Thyroid gland (tissue), 4 donors: ENCODE results near the gene COL8A2. TPM values are rescaled to one million over a fixed set of nuclear protein-coding genes. Genes with fewer than 3 reads are reported as not detected.

Experiments
- DNase-seq, 2 donors: peaks; one replicate each; pipeline ENCODE4 v3.0.0-alpha.2; 2019
- H3K27ac ChIP-seq, 3 donors: fragments of 200-600 bp; sonication (generic); 1 replicate in 2 of 3; 2 replicates in 1 of 3; pipeline ENCODE4 v1.5.1; 2016 to 2019; ENCODE audit warnings: mild to moderate bottlenecking in 1 of 3, moderate library complexity in 1 of 3
- H3K27me3 ChIP-seq: fragments of 200-600 bp; sonication (generic); one replicate; pipeline ENCODE4 v1.5.1; 2019
- H3K36me3 ChIP-seq, 2 donors: fragments of 200-600 bp; sonication (generic); one replicate each; pipeline ENCODE4 v1.5.1; 2016 to 2019
- H3K4me1 ChIP-seq, 2 donors: fragments of 200-600 bp; sonication (generic); one replicate each; pipeline ENCODE4 v1.5.1; 2017 to 2019
- H3K4me3 ChIP-seq, 3 donors: fragments of 200-600 bp; sonication (generic); replicated peaks in 1 of 3; 1 replicate in 2 of 3; 2 replicates in 1 of 3; pipeline ENCODE4 v1.5.1; 2016; ENCODE audit warnings: mild to moderate bottlenecking in 1 of 3
- H3K9me3 ChIP-seq: fragments of 200-600 bp; sonication (generic); one replicate; pipeline ENCODE4 v1.5.1; 2017
- POLR2A ChIP-seq, 2 donors: fragments of 450-650 bp; IDR thresholded peaks; one replicate each; pipeline ENCODE4 v1.6.1; 2017; ENCODE audit warnings: antibody characterized with exemption in 2 of 2, mild to moderate bottlenecking in 2 of 2, moderate library complexity in 1 of 2
- WGBS, 2 donors: methylation state at CpG; one replicate each; pipeline ENCODE4 v1.1.5; 2017; 5-methylcytosine and 5-hydroxymethylcytosine counted together
- intact Hi-C: fragments of 100-400 bp; cut with DNase I; formaldehyde crosslinking; loops from one replicate; pipeline ENCODE4 v1.15.1; 2023
- total RNA-seq, 4 donors: library from RNA; depleted of rRNA; stranded (reverse); fragments of >200 nt; gene quantifications; one replicate each; pipeline ENCODE4 v1.2.3, GENCODE V29; 2016
- TF ChIP-seq, protein P1 (sequence below), 6 experiments: fragments of 200-600 bp in 3 of 6; fragments of 450-650 bp in 3 of 6; sonication (generic) in 3 of 6; IDR thresholded peaks; one replicate each; pipeline ENCODE4 v1.5.1; 2016 to 2019; ENCODE audit warnings: antibody characterized with exemption in 6 of 6, mild to moderate bottlenecking in 2 of 6, inconsistent platforms in 1 of 6, moderate library complexity in 1 of 6

Gene COL8A2
- total RNA-seq, 4 donors from 2014 or later, result 5.7 to 13.7 (median 10.1) TPM

DNA sequence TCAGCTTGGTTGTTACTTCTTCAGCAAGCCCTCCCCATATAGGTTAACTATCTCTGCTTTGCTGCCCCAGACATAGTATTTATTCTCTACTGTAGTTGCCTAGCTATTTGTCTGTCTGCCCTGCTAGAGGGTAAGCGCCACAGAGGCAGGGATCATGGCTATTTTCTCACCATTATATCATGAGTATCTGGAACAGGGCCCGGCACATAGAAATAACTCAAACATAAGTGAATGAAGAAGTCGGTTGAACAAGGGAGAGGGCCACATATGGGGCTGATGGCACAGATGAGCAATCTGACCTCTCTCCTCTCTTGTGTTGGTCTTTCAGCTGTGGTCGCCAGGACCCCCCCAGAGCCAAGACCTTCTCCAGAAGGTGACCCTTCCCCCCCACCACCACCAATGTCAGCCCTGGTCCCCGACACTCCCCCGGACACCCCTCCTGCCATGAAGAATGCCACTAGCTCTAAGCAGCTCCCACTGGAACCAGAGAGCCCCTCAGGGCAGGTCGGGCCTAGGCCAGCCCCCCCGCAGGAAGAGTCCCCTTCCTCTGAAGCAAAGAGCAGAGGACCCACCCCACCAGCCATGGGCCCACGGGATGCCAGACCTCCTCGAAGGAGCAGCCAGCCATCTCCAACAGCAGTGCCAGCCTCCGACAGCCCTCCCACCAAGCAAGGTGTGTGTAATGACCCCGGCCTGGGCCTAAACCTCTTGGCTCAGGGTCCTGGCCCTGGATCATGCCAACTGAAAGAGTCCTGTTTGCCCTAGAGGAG, 45.8 kb upstream of the COL8A2 start:
- TF ChIP-seq, protein P1, sequence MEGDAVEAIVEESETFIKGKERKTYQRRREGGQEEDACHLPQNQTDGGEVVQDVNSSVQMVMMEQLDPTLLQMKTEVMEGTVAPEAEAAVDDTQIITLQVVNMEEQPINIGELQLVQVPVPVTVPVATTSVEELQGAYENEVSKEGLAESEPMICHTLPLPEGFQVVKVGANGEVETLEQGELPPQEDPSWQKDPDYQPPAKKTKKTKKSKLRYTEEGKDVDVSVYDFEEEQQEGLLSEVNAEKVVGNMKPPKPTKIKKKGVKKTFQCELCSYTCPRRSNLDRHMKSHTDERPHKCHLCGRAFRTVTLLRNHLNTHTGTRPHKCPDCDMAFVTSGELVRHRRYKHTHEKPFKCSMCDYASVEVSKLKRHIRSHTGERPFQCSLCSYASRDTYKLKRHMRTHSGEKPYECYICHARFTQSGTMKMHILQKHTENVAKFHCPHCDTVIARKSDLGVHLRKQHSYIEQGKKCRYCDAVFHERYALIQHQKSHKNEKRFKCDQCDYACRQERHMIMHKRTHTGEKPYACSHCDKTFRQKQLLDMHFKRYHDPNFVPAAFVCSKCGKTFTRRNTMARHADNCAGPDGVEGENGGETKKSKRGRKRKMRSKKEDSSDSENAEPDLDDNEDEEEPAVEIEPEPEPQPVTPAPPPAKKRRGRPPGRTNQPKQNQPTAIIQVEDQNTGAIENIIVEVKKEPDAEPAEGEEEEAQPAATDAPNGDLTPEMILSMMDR (IDR thresholded peaks at IDR 0.05), result no peak
- TF ChIP-seq POLR2A (IDR thresholded peaks at IDR 0.05), result no peak
- Histone ChIP-seq H3K27me3 (no peaks in the 10 kb centered on the region), H3K9me3 (no peaks in the 10 kb centered on the region), H3K4me1 (peaks cover 43 to 67% of the 10 kb centered on the region in 2 donors), H3K4me3 (no peak overlapping the region), H3K36me3 (peaks cover 36 to 44% of the 10 kb centered on the region in 2 donors), H3K27ac (peak overlapping the region; percentile 63 to 78 (median 78))
- peak; percentile 79 to 81 for DNase-seq
- 46 to 53% methylated on average over 5 to 10 of the region's 12 CpGs for WGBS, 2 donors
- intact Hi-C loops, result no loop called here

DNA sequence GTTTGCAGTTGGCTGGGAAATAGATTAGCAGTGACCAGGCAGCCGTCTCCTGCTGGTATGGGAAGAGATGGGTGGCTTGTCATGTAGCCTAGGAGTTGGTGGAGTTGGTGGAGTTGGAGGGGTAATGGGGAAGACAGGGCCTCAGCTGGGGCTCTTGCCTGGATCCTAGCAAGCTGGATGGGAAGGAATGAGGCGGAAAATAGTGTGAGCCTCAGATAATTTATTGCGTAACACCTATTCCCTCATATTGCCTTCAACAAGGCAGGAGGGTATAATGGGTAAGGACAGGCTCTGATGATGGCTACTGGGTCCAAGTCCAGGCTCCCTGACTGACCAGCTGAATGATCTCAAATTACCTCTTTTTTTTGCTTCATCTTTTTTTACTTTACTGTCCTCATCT, 43.5 kb upstream of the COL8A2 start:
- intact Hi-C loops, result no loop called here
- no peak overlapping the region for H3K27ac ChIP-seq
- no peak for DNase-seq
- H3K9me3 ChIP-seq, result no peaks in the 10 kb centered on the region
- 95% methylated on average over 3 of the region's 3 CpGs for WGBS, 2 donors
- no peak overlapping the region for H3K4me3 ChIP-seq
- peaks cover 24% of the 10 kb centered on the region in 2 donors for H3K36me3 ChIP-seq
- peaks cover 33 to 68% of the 10 kb centered on the region in 2 donors for H3K4me1 ChIP-seq
- no peaks in the 10 kb centered on the region for H3K27me3 ChIP-seq
- TF ChIP-seq, protein P1 (IDR thresholded peaks at IDR 0.05), result no peak
- no peak for TF ChIP-seq POLR2A (IDR thresholded peaks at IDR 0.05)

GRCh38 chr1:36166938-36167905, 42.2 kb upstream of the COL8A2 start:
- Histone ChIP-seq H3K4me1 (peaks cover 46 to 80% of the 10 kb centered on the region in 2 donors), H3K27ac (peak overlapping the region in 2 of 3 donors; percentile 29 to 31), H3K27me3 (no peaks in the 10 kb centered on the region), H3K4me3 (no peak overlapping the region), H3K36me3 (peaks cover 11 to 12% of the 10 kb centered on the region in 2 donors), H3K9me3 (no peaks in the 10 kb centered on the region)
- DNase-seq, result peak in 1 of 2 donors; percentile 50
- WGBS, 2 donors, result 75 to 87% methylated on average over 15 of the region's 15 CpGs
- no peak for TF ChIP-seq POLR2A (IDR thresholded peaks at IDR 0.05)
- TF ChIP-seq, protein P1 (IDR thresholded peaks at IDR 0.05), result no peak
- intact Hi-C loops, result no loop called here

DNA sequence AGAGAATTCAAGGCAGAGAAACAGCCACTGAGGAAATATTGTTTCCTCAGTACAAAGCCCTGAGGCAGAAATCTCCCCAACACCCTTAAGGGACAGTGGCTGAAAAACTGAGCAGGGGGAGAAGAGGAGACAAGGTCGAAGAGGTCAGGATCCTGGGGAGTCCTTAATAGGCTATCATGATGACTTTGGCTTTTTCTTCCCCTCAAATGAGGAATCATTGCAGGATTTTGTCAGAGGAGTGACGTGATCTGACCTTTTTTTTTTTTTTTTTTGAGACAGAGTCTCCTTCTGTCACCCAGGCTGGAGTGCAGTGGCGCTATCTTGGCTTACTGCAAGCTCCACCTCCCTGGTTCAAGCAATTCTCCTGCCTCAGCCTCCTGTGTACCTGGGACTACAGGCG, 41.1 kb upstream of the COL8A2 start:
- Histone ChIP-seq H3K4me1 (peaks cover 53 to 86% of the 10 kb centered on the region in 2 donors), H3K27ac (peak overlapping the region in 2 of 3 donors; percentile 7 to 15), H3K36me3 (peaks cover 1 to 2% of the 10 kb centered on the region in 2 donors), H3K9me3 (no peaks in the 10 kb centered on the region), H3K27me3 (no peaks in the 10 kb centered on the region), H3K4me3 (no peak overlapping the region)
- no peak for DNase-seq
- TF ChIP-seq, protein P1 (IDR thresholded peaks at IDR 0.05), result no peak
- TF ChIP-seq POLR2A (IDR thresholded peaks at IDR 0.05), result no peak
- 72 to 81% methylated on average over 4 of the region's 4 CpGs for WGBS, 2 donors
- intact Hi-C loops, result no loop called here
